HepG2 (cell line): ENCODE measurements around the gene SIAH1. TPM values are rescaled to one million over a fixed set of nuclear protein-coding genes. Genes with fewer than 3 reads are reported as not detected.
"Not testable (repeated sequence)": the region's sequence is repeated elsewhere in the genome, so short reads cannot be mapped to it uniquely, and the experiment has no call there.

Experiments
- ATAC-seq: fragments of 200-7000 bp; cut with Tn5 transposase; 3 replicates; pipeline ENCODE4 v1.9.1; 2020; ENCODE audit warnings: mild to moderate bottlenecking, moderate library complexity
- BruUV-seq: library from RNA; stranded (reverse); fragments of 400-500 nt; replicated peaks from 2 replicates; lab custom pipeline; 2021; lab: Mats Ljungman, UMichigan
- CTCF ChIA-PET: fragments of 300-600 bp; formaldehyde crosslinking; extraction: SDS; loops from one replicate; lab custom pipeline; 2021; ENCODE audit warnings: low total read pairs, inconsistent platforms, low intra/inter-chr PET ratio; lab: Yijun Ruan, JAX
- POLR2A ChIA-PET: fragments of 350-600 bp; sonication (Branson Sonifier 250); formaldehyde crosslinking; loops from one replicate; lab custom pipeline; 2020; ENCODE audit warnings: antibody characterized with exemption, inconsistent platforms; lab: Yijun Ruan, JAX
- DNase-seq: peaks from one replicate; pipeline ENCODE4 v3.0.0-alpha.2; 2015; ENCODE audit warnings: low spot score
- FAIRE-seq: peaks from 3 replicates; lab custom pipeline; 2011; peaks lifted over from hg19 to GRCh38; lab: Jason Lieb, UNC
- H2AFZ ChIP-seq: one replicate; pipeline ENCODE4 v1.6.1; 2011; ENCODE audit warnings: low read length, inconsistent platforms
- H3K27ac ChIP-seq: fragments of 300-600 bp; 3 replicates; pipeline ENCODE4 v1.8.0; 2011; ENCODE audit warnings: mixed run types, mild to moderate bottlenecking, mixed read lengths, low read length, inconsistent platforms; ENCODE audit not compliant: insufficient read depth; ENCODE audit errors: extremely low read length
- H3K27me3 ChIP-seq, 2 experiments: fragments of 200-600 bp in 1 of 2; 2 replicates in 1 of 2; 3 replicates in 1 of 2; pipeline versions ENCODE4 v1.6.0 to v1.8.0; 2011; ENCODE audit warnings: low read length in 2 of 2, mild to moderate bottlenecking in 2 of 2, moderate library complexity in 2 of 2, inconsistent platforms in 1 of 2; ENCODE audit not compliant: insufficient read depth in 2 of 2, control insufficient read depth in 1 of 2
- H3K36me3 ChIP-seq, 2 experiments: fragments of 200-600 bp in 1 of 2; replicated peaks in 1 of 2; 2 replicates in 1 of 2; 3 replicates in 1 of 2; pipeline versions ENCODE4 v1.5.1 to v1.8.0; 2011; ENCODE audit warnings: low read length in 2 of 2, inconsistent platforms in 1 of 2; ENCODE audit not compliant: insufficient read depth in 2 of 2, control insufficient read depth in 1 of 2
- H3K4me1 ChIP-seq: 2 replicates; pipeline ENCODE4 v1.5.1; 2012; ENCODE audit warnings: low read length, inconsistent platforms; ENCODE audit not compliant: insufficient read depth
- H3K4me2 ChIP-seq: 2 replicates; pipeline ENCODE4 v1.6.0; 2011; ENCODE audit warnings: low read depth, low read length, inconsistent platforms
- H3K4me3 ChIP-seq, 3 experiments: fragments of 200-600 bp in 1 of 3; sonication (generic), shearing (Covaris generic) in 1 of 3; replicated peaks in 1 of 3; 2 replicates each; pipeline ENCODE4 v1.5.1; 2011 to 2016; ENCODE audit warnings: low read length in 3 of 3, inconsistent platforms in 2 of 3, low read depth in 2 of 3, mild to moderate bottlenecking in 2 of 3, control low read depth in 1 of 3, mixed read lengths in 1 of 3; ENCODE audit not compliant: insufficient read depth in 1 of 3
- H3K79me2 ChIP-seq: one replicate; pipeline ENCODE4 v1.6.1; 2011; ENCODE audit warnings: low read length, inconsistent platforms; ENCODE audit not compliant: insufficient read depth
- H3K9ac ChIP-seq: 2 replicates; pipeline ENCODE4 v1.6.0; 2011; ENCODE audit warnings: mild to moderate bottlenecking, low read depth, low read length, inconsistent platforms; ENCODE audit not compliant: insufficient read depth
- H3K9me3 ChIP-seq: 2 replicates; pipeline ENCODE4 v1.5.1; 2012; ENCODE audit warnings: mild to moderate bottlenecking, low read length
- H4K20me1 ChIP-seq: 2 replicates; pipeline ENCODE4 v1.6.0; 2011; ENCODE audit warnings: inconsistent platforms, mild to moderate bottlenecking, low read length, moderate library complexity; ENCODE audit not compliant: insufficient read depth
- AKAP8 ChIP-seq: sonication (generic); formaldehyde crosslinking; IDR thresholded peaks from 2 replicates; pipeline ENCODE4 v1.5.1; 2020; ENCODE audit warnings: mild to moderate bottlenecking, missing genetic modification reagents
- ARID3A ChIP-seq: IDR thresholded peaks from 2 replicates; pipeline ENCODE4 v1.6.1; 2012; ENCODE audit warnings: low read depth, low read length, improper control_type of control experiment
- ELF1 ChIP-seq: sonication (generic); formaldehyde crosslinking; IDR thresholded peaks from 2 replicates; pipeline ENCODE4 v1.4.0; 2020; ENCODE audit warnings: missing genetic modification reagents
- KDM4B ChIP-seq: sonication (generic); formaldehyde crosslinking; IDR thresholded peaks from 2 replicates; pipeline ENCODE4 v1.4.0; 2020; ENCODE audit warnings: missing genetic modification reagents
- KLF12 ChIP-seq: sonication (generic); formaldehyde crosslinking; IDR thresholded peaks from 2 replicates; pipeline ENCODE4 v1.4.0; 2020; ENCODE audit warnings: missing genetic modification reagents, borderline replicate concordance
- PAF1 ChIP-seq: IDR thresholded peaks from 2 replicates; pipeline ENCODE4 v1.6.1; 2016; ENCODE audit warnings: missing genetic modification reagents, missing compliant biosample characterization
- POLR2A ChIP-seq, 2 experiments: IDR thresholded peaks; 2 replicates each; pipeline ENCODE4 v1.6.1; 2011; ENCODE audit warnings: low read depth in 2 of 2, low read length in 2 of 2, mild to moderate bottlenecking in 1 of 2, moderate library complexity in 1 of 2; ENCODE audit not compliant: insufficient read depth in 1 of 2
- STAG1 ChIP-seq: sonication (generic); formaldehyde crosslinking; IDR thresholded peaks from 2 replicates; pipeline ENCODE4 v1.4.0; 2020; ENCODE audit warnings: missing genetic modification reagents
- TEAD3 ChIP-seq: optimal IDR thresholded peaks from 2 replicates; pipeline ENCODE3; 2016; ENCODE audit warnings: borderline replicate concordance
- ZBTB43 ChIP-seq: sonication (generic); formaldehyde crosslinking; conservative IDR thresholded peaks from 2 replicates; pipeline ENCODE4 v1.4.0; 2020; ENCODE audit warnings: missing genetic modification reagents
- ZNF543 ChIP-seq: sonication (generic); formaldehyde crosslinking; IDR thresholded peaks from 2 replicates; pipeline ENCODE4 v1.4.0; 2020; ENCODE audit warnings: mild to moderate bottlenecking, missing genetic modification reagents
- WGBS: methylation state at CpG from one replicate; pipeline ENCODE4 v1.1.6; 2017; ENCODE audit warnings: low lambda C conversion rate; 5-methylcytosine and 5-hydroxymethylcytosine counted together
- in situ Hi-C: cut with HindIII; loops from 2 replicates; pipeline ENCODE4 v1.10.0; 2017; ENCODE audit warnings: low pct_unique_long_range_greater_than_20kb; ENCODE audit not compliant: extremely low pct_ligation_motif_present
- intact Hi-C: fragments of 100-400 bp; cut with micrococcal nuclease; formaldehyde crosslinking; loops from one replicate; pipeline ENCODE4 v1.10.0; 2022; ENCODE audit not compliant: unreplicated experiment
- polyA plus RNA-seq, 8 experiments: library from polyadenylated mRNA; depleted of rRNA in 3 of 8; stranded (reverse) in 7 of 8; unstranded in 1 of 8; fragments of >200 nt; fragmentation: Illumina TruSeq in 4 of 8; extraction: Trizol in 4 of 8; gene quantifications; 2 replicates each; pipeline versions ENCODE4 v1.2.1 to v1.2.3, GENCODE V29; 2011 to 2016; ENCODE audit warnings: low read depth in 4 of 8, missing spikeins in 1 of 8, mixed read lengths in 1 of 8; ENCODE audit not compliant: insufficient read depth in 1 of 8
- total RNA-seq, 5 experiments: library from RNA; depleted of rRNA; stranded (reverse); fragments of >200 nt; fragmentation: Illumina TruSeq; extraction: Trizol; gene quantifications; 2 replicates each; pipeline ENCODE4 v1.2.3, GENCODE V29; 2016; ENCODE audit warnings: low read depth in 1 of 5
- TF ChIP-seq, protein P1 (sequence below): sonication (generic); formaldehyde crosslinking; IDR thresholded peaks from 2 replicates; pipeline ENCODE4 v1.4.0; 2020; ENCODE audit warnings: missing genetic modification reagents

The SIAH1 gene
- total and polyA plus RNA-seq, 2 of the 13 experiments (the other 11 are each of a cell fraction or from before 2014, with no cell fraction given), result 16.0 to 28.6 TPM

DNA sequence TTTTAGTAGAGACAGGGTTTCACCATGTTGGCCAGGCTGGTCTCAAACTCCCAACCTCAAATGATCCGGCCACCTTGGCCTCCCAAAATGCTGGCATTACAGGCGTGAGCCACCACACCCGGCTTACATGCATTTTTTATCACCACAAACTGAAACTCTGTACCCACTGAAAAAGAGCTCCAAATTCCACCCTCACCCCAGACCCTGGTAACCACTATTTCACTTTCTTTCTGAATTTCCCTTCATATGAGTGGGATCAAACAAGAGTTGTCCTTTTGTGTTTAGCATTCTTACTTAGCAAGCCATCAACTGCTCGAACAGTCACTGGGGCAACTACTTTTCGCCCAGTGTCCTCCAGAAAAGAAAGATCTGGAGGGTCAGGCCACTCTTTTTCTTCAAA, 30.8 kb downstream of the SIAH1 start:
- H3K9ac ChIP-seq, ATAC-seq, H3K9me3 ChIP-seq, H2AFZ ChIP-seq, H3K4me2 ChIP-seq, H3K27me3 ChIP-seq, BruUV-seq, H4K20me1 ChIP-seq, DNase-seq, intact Hi-C loops, H3K4me3 ChIP-seq, H3K4me1 ChIP-seq, FAIRE-seq, in situ Hi-C loops, H3K27ac ChIP-seq: not testable (repeated sequence)
- peaks cover 8 to 45% of the 10 kb centered on the region in 2 experiments for H3K36me3 ChIP-seq
- ChIA-PET CTCF (interaction anchor here (1.6 to 2.8 kb wide), 6 partner anchors 66 to 276 kb away, joined by 4 to 38 read pairs (median 9); no protein-coding TSS in a partner anchor), POLR2A (interaction anchor here (0.7 to 2.8 kb wide), 5 partner anchors 11 to 276 kb away, joined by 3 to 9 read pairs (median 4); no protein-coding TSS in a partner anchor)
- WGBS, result 93% methylated on average over 5 of the region's 5 CpGs
- peaks cover 13% of the 10 kb centered on the region for H3K79me2 ChIP-seq
- 0 out of 2 replicates have a peak, but pooled peaks have one; percentile 16 for TF ChIP-seq AKAP8 (CRISPR knock-in tag)
- peak; percentile 43; the same call in 1 of the 2 replicates for TF ChIP-seq PAF1

GRCh38 chr16:48353565-48354163, 31.5 kb downstream of the SIAH1 start:
- ChIA-PET POLR2A (interaction anchor here (0.7 to 2.8 kb wide), 6 partner anchors 12 to 277 kb away, joined by 3 to 9 read pairs (median 4); no protein-coding TSS in a partner anchor), CTCF (interaction anchor here (0.7 to 2.8 kb wide), 9 partner anchors 20 to 277 kb away, joined by 3 to 38 read pairs (median 5); no protein-coding TSS in a partner anchor)
- Histone ChIP-seq H3K27me3 (no peaks in the 10 kb centered on the region), H2AFZ (no peak overlapping the region), H3K27ac (no peak overlapping the region), H3K9me3 (no peaks in the 10 kb centered on the region), H3K79me2 (peaks cover 6% of the 10 kb centered on the region), H3K4me3 (no peak overlapping the region), H3K36me3 (peaks cover 8 to 52% of the 10 kb centered on the region in 2 experiments), H3K4me2 (no peak overlapping the region), H3K4me1 (no peaks in the 10 kb centered on the region), H3K9ac (no peak overlapping the region), H4K20me1 (no peaks in the 10 kb centered on the region)
- peak; percentile 89 for ATAC-seq
- BruUV-seq, result no TSS peak
- FAIRE-seq, result peak; percentile 70
- in situ Hi-C loops, result no loop called here
- intact Hi-C loops, result loop anchor here (1.0 to 2.0 kb wide), 4 partner anchors 82 to 269 kb away; no protein-coding TSS in a partner anchor
- 38% methylated on average over 7 of the region's 7 CpGs for WGBS
- peak; percentile 78 for DNase-seq
- TF ChIP-seq KLF12, result 0 out of 2 replicates have a peak, but pooled peaks have one; percentile 55
- TF ChIP-seq, protein P1, sequence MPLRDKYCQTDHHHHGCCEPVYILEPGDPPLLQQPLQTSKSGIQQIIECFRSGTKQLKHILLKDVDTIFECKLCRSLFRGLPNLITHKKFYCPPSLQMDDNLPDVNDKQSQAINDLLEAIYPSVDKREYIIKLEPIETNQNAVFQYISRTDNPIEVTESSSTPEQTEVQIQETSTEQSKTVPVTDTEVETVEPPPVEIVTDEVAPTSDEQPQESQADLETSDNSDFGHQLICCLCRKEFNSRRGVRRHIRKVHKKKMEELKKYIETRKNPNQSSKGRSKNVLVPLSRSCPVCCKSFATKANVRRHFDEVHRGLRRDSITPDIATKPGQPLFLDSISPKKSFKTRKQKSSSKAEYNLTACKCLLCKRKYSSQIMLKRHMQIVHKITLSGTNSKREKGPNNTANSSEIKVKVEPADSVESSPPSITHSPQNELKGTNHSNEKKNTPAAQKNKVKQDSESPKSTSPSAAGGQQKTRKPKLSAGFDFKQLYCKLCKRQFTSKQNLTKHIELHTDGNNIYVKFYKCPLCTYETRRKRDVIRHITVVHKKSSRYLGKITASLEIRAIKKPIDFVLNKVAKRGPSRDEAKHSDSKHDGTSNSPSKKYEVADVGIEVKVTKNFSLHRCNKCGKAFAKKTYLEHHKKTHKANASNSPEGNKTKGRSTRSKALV (CRISPR knock-in tag), result peak; percentile 46; the same call in 1 of the 2 replicates
- TF ChIP-seq POLR2A (IDR thresholded peaks at IDR 0.05; ENCODE audit: insufficient read depth in 1 of 2, low read depth in 2 of 2, low read length in 2 of 2), result peak in 1 of 2 experiments; percentile 35; a peak in 1 of 4 replicates
- TF ChIP-seq ZNF543 (CRISPR knock-in tag), result no peak
- no peak for TF ChIP-seq KDM4B (CRISPR knock-in tag)
- TF ChIP-seq STAG1 (CRISPR knock-in tag), result peak; percentile 94
- peak; percentile 47 for TF ChIP-seq TEAD3 (CRISPR knock-in tag)
- TF ChIP-seq ELF1 (CRISPR knock-in tag), result 0 out of 2 replicates have a peak, but pooled peaks have one; percentile 25
- TF ChIP-seq ZBTB43 (CRISPR knock-in tag), result 0 out of 2 replicates have a peak, but pooled peaks have one; percentile 25
- TF ChIP-seq ARID3A, result peak; percentile 40; the same call in 1 of the 2 replicates
